Ovary (tissue), 9 donors: Measurements from ENCODE around the gene PLET1. TPM values are rescaled to one million over a fixed set of nuclear protein-coding genes. Genes with fewer than 3 reads are reported as not detected.

Source experiments
- DNase-seq, 5 donors: peaks; one replicate each; pipeline ENCODE4 v3.0.0-alpha.2; 2019 to 2020
- H3K27ac ChIP-seq, 2 donors: fragments of 200-600 bp; one replicate each; pipeline versions ENCODE4 v1.5.1 to v1.8.0; 2019 to 2022
- H3K27me3 ChIP-seq: fragments of 200-600 bp; one replicate; pipeline ENCODE4 v1.8.0; 2022
- H3K36me3 ChIP-seq: fragments of 200-600 bp; sonication (generic); one replicate; pipeline ENCODE4 v1.5.1; 2019
- H3K4me1 ChIP-seq: one replicate; pipeline ENCODE4 v1.8.1; 2013; ENCODE audit warnings: mild to moderate bottlenecking, moderate library complexity; ENCODE audit not compliant: insufficient read depth
- H3K4me3 ChIP-seq: fragments of 200-600 bp; sonication (generic); one replicate; pipeline ENCODE4 v1.5.1; 2017
- H3K9me3 ChIP-seq, 2 donors: fragments of 200-600 bp in 1 of 2; sonication (generic) in 1 of 2; one replicate each; pipeline versions ENCODE4 v1.5.1 to v1.8.1; 2013 to 2019; ENCODE audit warnings: mild to moderate bottlenecking in 1 of 2, moderate library complexity in 1 of 2
- EP300 ChIP-seq: sonication (generic); formaldehyde crosslinking; IDR thresholded peaks from one replicate; pipeline ENCODE4 v1.6.1; 2017; ENCODE audit warnings: antibody characterized with exemption
- POLR2A ChIP-seq: fragments of 450-650 bp; IDR thresholded peaks from one replicate; pipeline ENCODE4 v1.6.1; 2017; ENCODE audit warnings: antibody characterized with exemption, mild to moderate bottlenecking, moderate library complexity
- WGBS, 3 donors: extraction: QIAGEN DNeasy Blood & Tissue Kit in 1 of 3; methylation state at CpG; one replicate each; pipeline versions ENCODE4 v1.1.5 to v1.1.7; 2013 to 2017; 5-methylcytosine and 5-hydroxymethylcytosine counted together
- intact Hi-C, 4 donors: fragments of 100-400 bp; cut with DNase I; formaldehyde crosslinking; loops; one replicate each; pipeline versions ENCODE4 v1.11.0 to v1.15.1; 2022 to 2023
- polyA plus RNA-seq, 2 donors: library from polyadenylated mRNA; stranded (reverse); fragments of 200-250 nt in 1 of 2; fragments of 350-450 nt in 1 of 2; fragmentation: Illumina TruSeq in 1 of 2; extraction: RNeasy Lipid Tissue Mini Kit (QIAGEN cat#74804) in 1 of 2; gene quantifications; one replicate each; pipeline ENCODE4 v1.2.3, GENCODE V29; 2013 to 2014
- total RNA-seq, 7 donors: library from RNA; depleted of rRNA in 2 of 7; stranded (reverse); fragments of >200 nt in 2 of 7; fragmentation: NEBNext Ultra II Directional in 3 of 7; extraction: Animal tissue kit (Norgen Biotek cat#: 25700) in 3 of 7; gene quantifications; one replicate each; pipeline versions ENCODE4 v1.1.0 to v1.2.4, GENCODE V29; 2016 to 2023
- TF ChIP-seq, protein P1 (sequence below), 3 donors: fragments of 450-650 bp in 2 of 3; fragments of 200-600 bp in 1 of 3; IDR thresholded peaks; one replicate each; pipeline versions ENCODE4 v1.5.1 to v1.8.0; 2016 to 2022; ENCODE audit warnings: antibody characterized with exemption in 3 of 3, mild to moderate bottlenecking in 1 of 3
- donor health status: DM: no; HTN: no; CAD: no; lungs with moderate emphysema.
- donor health status: DM: no; HTN: no; CAD: no.
- donor health status: Bipolar disorder and iron deficiency.
- donor health status: DM: yes; HTN: yes; CAD: no.
- donor health status: DM: no; HTN: no; CAD: no.
- donor health status: DM: yes; HTN: yes; CAD: no.

The PLET1 gene
- total and polyA plus RNA-seq, 9 donors, result not detected

- H3K27me3 ChIP-seq, result no peaks in the 10 kb centered on the region
- no peaks in the 10 kb centered on the region for H3K9me3 ChIP-seq
- no peak for TF ChIP-seq EP300
- TF ChIP-seq, protein P1, sequence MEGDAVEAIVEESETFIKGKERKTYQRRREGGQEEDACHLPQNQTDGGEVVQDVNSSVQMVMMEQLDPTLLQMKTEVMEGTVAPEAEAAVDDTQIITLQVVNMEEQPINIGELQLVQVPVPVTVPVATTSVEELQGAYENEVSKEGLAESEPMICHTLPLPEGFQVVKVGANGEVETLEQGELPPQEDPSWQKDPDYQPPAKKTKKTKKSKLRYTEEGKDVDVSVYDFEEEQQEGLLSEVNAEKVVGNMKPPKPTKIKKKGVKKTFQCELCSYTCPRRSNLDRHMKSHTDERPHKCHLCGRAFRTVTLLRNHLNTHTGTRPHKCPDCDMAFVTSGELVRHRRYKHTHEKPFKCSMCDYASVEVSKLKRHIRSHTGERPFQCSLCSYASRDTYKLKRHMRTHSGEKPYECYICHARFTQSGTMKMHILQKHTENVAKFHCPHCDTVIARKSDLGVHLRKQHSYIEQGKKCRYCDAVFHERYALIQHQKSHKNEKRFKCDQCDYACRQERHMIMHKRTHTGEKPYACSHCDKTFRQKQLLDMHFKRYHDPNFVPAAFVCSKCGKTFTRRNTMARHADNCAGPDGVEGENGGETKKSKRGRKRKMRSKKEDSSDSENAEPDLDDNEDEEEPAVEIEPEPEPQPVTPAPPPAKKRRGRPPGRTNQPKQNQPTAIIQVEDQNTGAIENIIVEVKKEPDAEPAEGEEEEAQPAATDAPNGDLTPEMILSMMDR (IDR thresholded peaks at IDR 0.05), result peak; percentile 59 to 79 (median 78)
- DNase-seq, result peak in 4 of 5 donors; percentile 12 to 43 (median 24)
- no peaks in the 10 kb centered on the region for H3K36me3 ChIP-seq
- WGBS, 3 donors, result 32 to 33% (median 32%) methylated on average over 7 of the region's 7 CpGs
- H3K4me1 ChIP-seq, result no peaks in the 10 kb centered on the region
- no peak overlapping the region for H3K27ac ChIP-seq
- H3K4me3 ChIP-seq, result no peak overlapping the region
- intact Hi-C loops, result loop anchor here (2.0 to 10.0 kb wide), 5 partner anchors 58 to 1075 kb away; no protein-coding TSS in a partner anchor
Observed at GRCh38 chr11:112219476-112220232, 41.0 kb downstream of the PLET1 start.

GRCh38 chr11:112216561-112217105 lies 44.0 kb downstream of the PLET1 start:
- intact Hi-C loops, result loop anchor here in 2 of 4 donors (5.0 to 10.0 kb wide), 2 partner anchors 66 to 1078 kb away; no protein-coding TSS in a partner anchor

DNA sequence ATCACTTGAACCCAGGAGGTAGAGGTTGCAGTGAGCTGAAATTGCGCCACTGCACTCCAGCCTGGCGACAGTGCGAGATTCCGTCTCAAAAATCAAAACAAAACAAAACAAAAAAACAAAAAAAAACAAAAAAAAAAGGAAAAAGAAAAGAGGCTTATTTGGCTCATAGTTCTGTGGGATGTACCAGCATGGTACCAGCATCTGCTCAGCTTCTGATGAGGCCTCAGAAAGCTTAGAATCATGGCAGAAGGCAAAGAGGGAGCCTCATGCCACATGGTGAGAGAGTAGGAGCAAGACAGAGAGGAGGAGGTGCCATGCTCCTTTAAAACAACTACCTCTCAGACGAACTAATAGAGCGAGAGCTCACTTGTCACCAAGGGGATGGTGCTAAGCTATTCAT lies 45.0 kb downstream of the PLET1 start:
- TF ChIP-seq, protein P1 (IDR thresholded peaks at IDR 0.05), result no peak
- TF ChIP-seq POLR2A (no peak), EP300 (no peak)
- no peaks in the 10 kb centered on the region for H3K9me3 ChIP-seq
- no peak for DNase-seq
- no peak overlapping the region for H3K4me3 ChIP-seq
- 87 to 91% (median 87%) methylated on average over 6 of the region's 6 CpGs for WGBS, 3 donors
- H3K27me3 ChIP-seq, result no peaks in the 10 kb centered on the region
- H3K4me1 ChIP-seq, result no peaks in the 10 kb centered on the region
- H3K27ac ChIP-seq, result no peak overlapping the region
- intact Hi-C loops, result loop anchor here in 2 of 4 donors (5.0 to 10.0 kb wide), 2 partner anchors 67 to 1079 kb away; no protein-coding TSS in a partner anchor
- no peaks in the 10 kb centered on the region for H3K36me3 ChIP-seq

More at GRCh38 chr11:112216561-112217105, 44.0 kb downstream of the PLET1 start:
- H3K4me3 ChIP-seq, result no peak overlapping the region
- H3K4me1 ChIP-seq, result no peaks in the 10 kb centered on the region
- H3K27me3 ChIP-seq, result no peaks in the 10 kb centered on the region
- 100% methylated on average over 1 of the region's 1 CpG for WGBS, 3 donors
- no peak for DNase-seq
- H3K9me3 ChIP-seq, result no peaks in the 10 kb centered on the region
- no peak for TF ChIP-seq EP300
- TF ChIP-seq POLR2A, result no peak
- TF ChIP-seq, protein P1 (IDR thresholded peaks at IDR 0.05), result no peak
- no peaks in the 10 kb centered on the region for H3K36me3 ChIP-seq
- H3K27ac ChIP-seq, result no peak overlapping the region

DNA sequence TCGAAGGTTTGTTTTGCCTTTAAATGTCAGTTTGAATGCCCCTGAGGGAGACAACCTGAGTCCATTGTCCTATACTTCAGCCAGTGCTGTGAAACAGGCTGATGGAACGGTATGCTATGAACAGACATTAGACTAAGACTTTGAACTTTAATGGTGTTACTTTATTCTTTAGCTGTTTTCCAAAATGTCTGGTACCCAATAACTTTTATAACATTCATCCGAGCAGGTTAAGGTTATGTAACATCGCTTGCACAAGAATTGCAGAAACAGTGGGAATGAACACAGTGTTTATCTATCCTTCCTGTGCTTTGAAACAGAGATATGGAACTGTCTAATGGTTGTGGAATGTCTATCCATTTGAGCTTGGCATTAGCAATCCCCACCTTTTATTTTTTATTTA lies 46.9 kb downstream of the PLET1 start:
- H3K4me1 ChIP-seq, result no peaks in the 10 kb centered on the region
- TF ChIP-seq POLR2A, result no peak
- no peak for TF ChIP-seq EP300
- TF ChIP-seq, protein P1 (IDR thresholded peaks at IDR 0.05), result no peak
- H3K27me3 ChIP-seq, result no peaks in the 10 kb centered on the region
- H3K4me3 ChIP-seq, result no peak overlapping the region
- no peak overlapping the region for H3K27ac ChIP-seq
- H3K36me3 ChIP-seq, result no peaks in the 10 kb centered on the region
- intact Hi-C loops, result loop anchor here in 1 of 4 donors (10.0 kb wide), 1 partner anchor 1081 kb away; no protein-coding TSS in a partner anchor
- whole genome bisulfite sequencing, 3 donors, result 75 to 91% (median 86%) methylated on average over 4 of the region's 4 CpGs
- H3K9me3 ChIP-seq, result no peaks in the 10 kb centered on the region
- no peak for DNase-seq
